WTC11 (cell line): ENCODE measurements around the gene CUL2.

Experiments used
- CTCF ChIP-seq: fragments of 200-600 bp; IDR thresholded peaks from 2 replicates; pipeline ENCODE4 v1.8.0; 2022; ENCODE audit warnings: antibody characterized with exemption
- FOXP1 ChIP-seq: sonication (generic); formaldehyde crosslinking; IDR thresholded peaks from 2 replicates; pipeline ENCODE4 v1.8.0; 2022; ENCODE audit warnings: missing genetic modification reagents, mild to moderate bottlenecking, moderate library complexity, borderline replicate concordance
- SMAD3 ChIP-seq: sonication (generic); formaldehyde crosslinking; IDR thresholded peaks from 2 replicates; pipeline ENCODE4 v1.8.0; 2022; ENCODE audit warnings: missing genetic modification reagents, mild to moderate bottlenecking, borderline replicate concordance
- ZNF232 ChIP-seq: sonication (generic); formaldehyde crosslinking; IDR thresholded peaks from 2 replicates; pipeline ENCODE4 v1.8.0; 2022; ENCODE audit warnings: mild to moderate bottlenecking, missing genetic modification reagents

DNA sequence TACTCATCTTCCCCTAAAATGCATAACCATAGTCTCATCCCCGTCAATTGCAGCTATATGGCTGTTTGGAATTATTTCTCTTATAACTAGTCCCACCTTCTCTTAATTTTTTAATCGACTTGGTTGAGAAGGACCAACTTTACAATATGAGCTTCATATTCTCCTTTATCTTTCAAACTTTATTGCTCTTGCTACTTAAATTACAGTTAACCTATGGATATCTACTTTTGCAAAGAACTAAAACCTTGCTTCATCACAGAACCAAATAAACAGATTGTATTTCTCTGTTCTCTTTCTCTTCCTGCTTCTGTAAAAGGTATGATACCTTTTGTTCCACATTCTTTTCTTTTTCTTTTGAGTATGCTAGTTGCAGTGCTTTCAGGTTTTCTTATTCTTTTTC lies 42.6 kb upstream of the CUL2 start:
- TF ChIP-seq CTCF (no peak), FOXP1 (no peak), SMAD3 (CRISPR knock-in tag) (no peak), ZNF232 (CRISPR knock-in tag) (no peak)
